ENCODE measurements around the gene KLHL14.

DNA sequence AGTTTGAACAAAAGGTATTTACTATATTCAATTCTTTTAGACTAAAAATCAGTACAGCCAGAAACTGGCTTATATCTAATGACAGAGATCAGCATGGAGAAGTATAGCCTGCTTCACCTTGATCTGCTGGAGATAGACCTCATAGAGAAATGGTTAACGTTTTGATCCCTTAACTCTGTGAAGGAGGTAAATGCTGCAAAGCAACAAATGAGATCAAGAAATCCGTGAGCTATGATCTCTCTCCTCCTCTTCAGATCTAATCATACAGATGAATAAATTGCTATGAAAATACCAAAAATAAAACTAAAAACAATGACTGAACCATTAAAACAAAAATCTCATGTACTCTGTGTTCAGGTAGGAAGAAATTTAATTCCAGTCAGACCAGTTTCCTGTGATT is 42.8 kb downstream of the KLHL14 start:
- TF ChIP-seq EZH2 (IDR thresholded peaks at IDR 0.05; ENCODE audit: borderline replicate concordance) (no peak), EZH2phosphoT487 (IDR thresholded peaks at IDR 0.05; ENCODE audit: low read depth, severe bottlenecking, unreplicated experiment) (no peak)
- TF ChIP-seq, protein P1, sequence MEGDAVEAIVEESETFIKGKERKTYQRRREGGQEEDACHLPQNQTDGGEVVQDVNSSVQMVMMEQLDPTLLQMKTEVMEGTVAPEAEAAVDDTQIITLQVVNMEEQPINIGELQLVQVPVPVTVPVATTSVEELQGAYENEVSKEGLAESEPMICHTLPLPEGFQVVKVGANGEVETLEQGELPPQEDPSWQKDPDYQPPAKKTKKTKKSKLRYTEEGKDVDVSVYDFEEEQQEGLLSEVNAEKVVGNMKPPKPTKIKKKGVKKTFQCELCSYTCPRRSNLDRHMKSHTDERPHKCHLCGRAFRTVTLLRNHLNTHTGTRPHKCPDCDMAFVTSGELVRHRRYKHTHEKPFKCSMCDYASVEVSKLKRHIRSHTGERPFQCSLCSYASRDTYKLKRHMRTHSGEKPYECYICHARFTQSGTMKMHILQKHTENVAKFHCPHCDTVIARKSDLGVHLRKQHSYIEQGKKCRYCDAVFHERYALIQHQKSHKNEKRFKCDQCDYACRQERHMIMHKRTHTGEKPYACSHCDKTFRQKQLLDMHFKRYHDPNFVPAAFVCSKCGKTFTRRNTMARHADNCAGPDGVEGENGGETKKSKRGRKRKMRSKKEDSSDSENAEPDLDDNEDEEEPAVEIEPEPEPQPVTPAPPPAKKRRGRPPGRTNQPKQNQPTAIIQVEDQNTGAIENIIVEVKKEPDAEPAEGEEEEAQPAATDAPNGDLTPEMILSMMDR (IDR thresholded peaks at IDR 0.05; ENCODE audit: poor library complexity): no peak

Measured in hepatocyte (in vitro differentiated cells).